Measurements from ENCODE around the gene ZFHX3. TPM values are rescaled to one million over a fixed set of nuclear protein-coding genes. Genes with fewer than 3 reads are reported as not detected.
"Not testable (repeated sequence)": the region's sequence is repeated elsewhere in the genome, so short reads cannot be mapped to it uniquely, and the experiment has no call there.

ZFHX3 gene
- total RNA-seq, 2 donors from 2014 or later, result 12.5 to 18.0 TPM

DNA sequence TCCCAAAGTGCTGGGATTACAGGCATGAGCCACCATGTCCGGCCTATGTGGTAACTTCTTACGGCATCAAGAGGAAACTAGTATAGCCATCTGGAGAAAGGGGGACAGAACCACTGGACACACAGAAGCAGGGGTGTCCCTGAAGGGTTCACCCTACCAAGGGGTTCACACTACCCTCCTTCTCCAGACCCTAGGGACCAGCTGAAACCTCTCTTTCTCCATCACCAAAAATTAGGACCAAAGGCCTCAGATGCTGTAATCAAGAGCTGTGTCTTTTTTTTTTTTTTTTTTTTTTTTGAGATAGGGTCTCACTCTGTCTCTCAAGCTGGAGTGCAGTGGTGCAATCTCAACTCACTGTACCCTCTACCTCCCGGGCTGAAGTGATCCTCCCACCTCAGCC is 33.2 kb downstream of the ZFHX3 start:
- DNase-seq (no peak), ATAC-seq (no peak)
- intact Hi-C loops (cut with DNase I, micrococcal nuclease), result no loop called here

- intact Hi-C loops (cut with DNase I, micrococcal nuclease), result no loop called here
- no peak for ATAC-seq
- no peak for DNase-seq
These were observed 34.0 kb downstream of the ZFHX3 start for GRCh38 chr16:73013974-73014373.

DNA sequence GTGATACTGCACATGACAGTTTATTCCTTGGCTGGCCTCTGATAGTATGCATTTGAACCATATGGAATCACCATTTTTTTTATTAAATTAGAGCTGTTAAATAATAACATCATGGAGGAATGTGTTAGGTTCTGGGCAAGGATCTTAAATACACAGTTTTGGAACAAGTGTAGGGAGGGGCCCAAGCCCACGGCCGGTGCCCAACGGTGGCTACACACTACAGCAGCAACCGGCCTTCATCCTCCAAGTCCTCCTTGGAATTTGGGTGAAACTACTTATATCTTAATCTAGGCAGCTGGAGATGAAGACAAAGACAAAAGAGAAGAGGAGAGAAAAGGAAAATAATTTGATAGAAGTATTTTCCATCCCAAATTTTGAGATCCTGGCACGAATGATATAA is 35.6 kb downstream of the ZFHX3 start:
- DNase-seq (no peak), ATAC-seq (no peak)
- intact Hi-C loops (cut with DNase I, micrococcal nuclease), result no loop called here

- ATAC-seq, result no peak
- intact Hi-C loops (cut with DNase I, micrococcal nuclease), result no loop called here
- DNase-seq, result no peak
These were observed 36.0 kb downstream of the ZFHX3 start for GRCh38 chr16:73011926-73012325.

- intact Hi-C loops (cut with DNase I, micrococcal nuclease), result no loop called here
- DNase-seq, result no peak
These were observed 37.7 kb downstream of the ZFHX3 start for GRCh38 chr16:73010150-73010676.

DNA sequence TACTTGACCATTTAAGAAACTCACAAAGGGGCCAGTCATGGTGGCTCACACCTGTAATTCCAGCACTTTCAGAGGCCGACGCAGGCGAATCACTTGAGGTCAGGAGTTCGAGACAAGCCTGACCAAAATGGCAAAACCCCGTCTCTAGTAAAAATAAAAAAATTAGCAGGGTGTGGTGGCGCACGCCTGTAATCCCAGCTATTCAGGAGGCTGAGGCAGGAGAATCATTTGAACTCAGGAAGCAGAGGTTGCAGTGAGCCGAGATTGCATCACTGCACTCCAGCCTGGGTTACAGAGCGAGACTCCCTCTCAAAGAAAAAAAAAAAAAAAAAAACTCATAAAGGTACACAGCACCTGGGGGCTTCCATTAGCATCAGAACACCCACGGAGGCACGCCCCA is 38.2 kb downstream of the ZFHX3 start:
- intact Hi-C loops (cut with DNase I, micrococcal nuclease), result not testable (repeated sequence)

More at GRCh38 chr16:73010150-73010676, 37.7 kb downstream of the ZFHX3 start:
- ATAC-seq, result no peak

DNA sequence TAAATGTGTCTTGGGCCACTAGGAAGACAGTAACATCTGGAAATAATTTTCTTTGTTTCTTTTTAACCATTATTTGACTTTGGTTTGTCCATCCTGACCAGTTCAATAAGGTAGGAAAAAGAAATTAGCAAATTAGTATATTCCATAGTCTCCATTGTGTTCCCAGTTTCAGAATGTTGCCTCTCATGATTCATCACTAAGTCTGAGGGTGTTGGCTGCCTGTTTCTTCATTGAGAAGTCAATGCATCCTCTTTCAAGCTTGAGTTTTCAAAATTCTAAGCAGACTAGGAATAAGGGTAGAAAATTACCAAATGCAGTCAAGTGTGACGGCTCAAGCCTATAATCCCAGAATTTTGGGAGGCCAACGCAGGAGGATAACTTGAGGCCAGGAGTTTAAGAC is 41.9 kb downstream of the ZFHX3 start:
- ATAC-seq, result no peak
- DNase-seq, result no peak
- intact Hi-C loops (cut with DNase I, micrococcal nuclease), result no loop called here

More for the DNA sequence above, 38.2 kb downstream of the ZFHX3 start:
- ATAC-seq, DNase-seq: not testable (repeated sequence)

- intact Hi-C loops (cut with DNase I, micrococcal nuclease), result no loop called here
- ATAC-seq, result no peak
- DNase-seq, result no peak
These were observed 45.1 kb downstream of the ZFHX3 start for GRCh38 chr16:73002866-73003265.

- DNase-seq, result no peak
- intact Hi-C loops (cut with DNase I, micrococcal nuclease), result no loop called here
- ATAC-seq, result no peak
These were observed 46.9 kb downstream of the ZFHX3 start for GRCh38 chr16:73000907-73001521.

- peak; percentile 47 for ATAC-seq
- intact Hi-C loops (cut with DNase I, micrococcal nuclease), result no loop called here
- DNase-seq, result no peak
These were observed 47.7 kb downstream of the ZFHX3 start for GRCh38 chr16:73000020-73000906.

GRCh38 chr16:72999541-73000019 is 48.3 kb downstream of the ZFHX3 start:
- ATAC-seq (no peak), DNase-seq (no peak)
- intact Hi-C loops (cut with DNase I, micrococcal nuclease), result no loop called here

DNA sequence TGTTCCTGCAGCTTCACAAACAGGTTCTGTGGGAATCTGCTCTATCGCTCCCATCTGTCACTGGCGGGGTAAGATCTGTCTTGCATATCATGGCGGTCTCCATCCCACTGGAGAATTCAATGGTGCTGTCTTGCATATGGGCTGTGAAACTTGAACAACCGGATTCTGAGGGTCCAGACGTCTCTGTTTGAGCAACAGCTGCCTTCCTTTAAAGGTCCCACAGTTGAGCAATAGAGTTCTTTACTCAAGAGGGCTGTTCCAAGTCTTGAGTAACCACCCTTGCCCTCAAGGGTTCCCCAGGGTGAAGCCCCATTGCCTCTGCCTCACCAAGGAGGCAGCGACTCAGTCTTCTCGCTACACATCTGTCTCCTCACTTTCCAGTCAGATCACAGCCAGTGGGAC is 50.8 kb downstream of the ZFHX3 start:
- peak; percentile 15 for ATAC-seq
- DNase-seq, result no peak
- intact Hi-C loops (cut with DNase I, micrococcal nuclease), result no loop called here

- DNase-seq (peak in 1 of 2 donors; percentile 27), ATAC-seq (peak; percentile 71)
- intact Hi-C loops (cut with DNase I, micrococcal nuclease), result no loop called here
These were observed 51.5 kb downstream of the ZFHX3 start for GRCh38 chr16:72996291-72997062.

DNA sequence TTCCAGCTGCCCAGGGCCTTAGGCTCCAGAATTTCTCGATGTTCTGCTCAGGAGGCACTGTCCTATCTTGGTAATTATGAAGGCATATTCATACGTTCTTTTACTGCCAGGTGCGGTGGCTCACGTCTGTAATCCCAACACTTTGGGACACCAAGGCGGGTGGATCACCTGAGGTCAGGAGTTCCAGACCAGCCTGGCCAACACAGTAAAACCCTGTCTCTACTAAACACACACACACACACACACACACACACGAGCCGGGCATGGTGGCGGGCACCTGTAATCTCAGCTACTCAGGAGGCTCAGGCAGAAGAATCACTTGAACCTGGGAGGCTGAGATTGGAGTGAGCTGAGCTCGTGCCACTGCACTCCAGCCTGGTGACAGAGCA is 52.1 kb downstream of the ZFHX3 start:
- DNase-seq; intact Hi-C loops (cut with DNase I, micrococcal nuclease); ATAC-seq: not testable (repeated sequence)

- intact Hi-C loops (cut with DNase I, micrococcal nuclease), result no loop called here
- DNase-seq (peak in 1 of 2 donors; percentile 30), ATAC-seq (peak; percentile 64)
These were observed 52.6 kb downstream of the ZFHX3 start for GRCh38 chr16:72995151-72995881.

DNA sequence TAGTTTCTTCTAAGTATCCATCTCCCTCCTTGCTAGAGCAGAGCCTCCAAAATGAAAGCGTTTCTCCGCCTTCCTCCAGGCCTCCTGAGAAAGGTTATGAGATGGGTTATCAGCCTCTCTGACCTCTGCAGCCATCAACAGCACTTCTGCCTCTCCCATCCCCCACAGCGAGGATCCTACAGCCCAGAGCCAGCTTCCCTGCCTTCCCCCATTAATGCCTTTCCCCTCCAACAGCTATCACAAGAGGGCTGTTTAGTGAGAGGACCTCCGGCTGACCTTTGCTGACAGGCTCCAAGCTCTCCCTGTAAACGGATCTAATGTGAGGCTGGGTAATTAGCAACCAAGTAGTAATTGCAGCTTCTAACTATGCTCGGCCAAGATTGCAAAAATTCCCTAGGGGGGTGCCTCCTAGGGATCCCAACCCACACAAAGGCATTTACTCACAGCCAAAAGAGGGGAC is 55.8 kb downstream of the ZFHX3 start:
- DNase-seq, result no peak
- ATAC-seq, result no peak
- intact Hi-C loops (cut with DNase I, micrococcal nuclease), result no loop called here

DNA sequence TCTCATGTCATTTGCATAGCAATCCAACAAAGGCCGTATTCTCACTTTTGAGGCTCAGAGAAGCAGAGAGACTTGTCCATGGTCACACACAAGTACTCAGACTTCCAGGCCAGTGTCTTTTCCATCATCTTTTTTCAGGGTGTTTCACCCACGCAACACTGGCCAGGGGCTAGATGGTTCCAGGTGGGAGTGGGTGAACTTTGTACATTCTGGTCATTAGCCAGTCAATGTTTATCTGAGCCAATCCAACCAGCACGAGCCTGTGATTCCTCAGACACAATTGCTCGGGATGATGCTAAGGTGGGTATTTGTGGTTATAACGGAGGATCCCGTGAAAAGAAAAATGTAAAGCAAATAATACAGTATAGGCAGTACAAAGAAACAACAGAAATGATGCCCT is 56.3 kb downstream of the ZFHX3 start:
- ATAC-seq (no peak), DNase-seq (no peak)
- intact Hi-C loops (cut with DNase I, micrococcal nuclease), result no loop called here

DNA sequence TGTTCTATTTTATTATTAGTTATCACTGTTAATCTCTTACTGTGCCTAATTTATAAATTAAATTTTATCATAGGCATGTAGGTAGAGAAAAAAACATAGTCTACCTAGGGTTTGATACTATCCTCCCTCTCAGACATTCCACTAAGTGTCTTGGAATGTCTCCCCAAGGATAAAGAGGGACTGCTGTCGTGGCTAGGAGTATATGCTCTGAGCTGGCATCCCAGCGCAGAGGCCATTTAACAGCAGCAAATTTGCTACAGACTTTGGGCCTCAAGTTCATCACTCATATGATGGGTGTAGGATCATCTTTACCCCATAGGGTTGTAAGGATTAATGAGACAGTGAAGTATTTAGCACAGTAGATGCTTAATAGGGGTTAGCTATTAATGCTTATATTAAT is 56.7 kb downstream of the ZFHX3 start:
- no peak for ATAC-seq
- DNase-seq, result no peak
- intact Hi-C loops (cut with DNase I, micrococcal nuclease), result no loop called here
